GM19351 (cell line): ENCODE results near the gene CFI.

ENCODE experiments used
- ATAC-seq: cut with Tn5 transposase; IDR thresholded peaks from one replicate; pipeline ENCODE4 v1.9.1; 2021; ENCODE audit warnings: mild to moderate bottlenecking, moderate library complexity; ENCODE audit not compliant: unreplicated experiment

CFI gene

DNA sequence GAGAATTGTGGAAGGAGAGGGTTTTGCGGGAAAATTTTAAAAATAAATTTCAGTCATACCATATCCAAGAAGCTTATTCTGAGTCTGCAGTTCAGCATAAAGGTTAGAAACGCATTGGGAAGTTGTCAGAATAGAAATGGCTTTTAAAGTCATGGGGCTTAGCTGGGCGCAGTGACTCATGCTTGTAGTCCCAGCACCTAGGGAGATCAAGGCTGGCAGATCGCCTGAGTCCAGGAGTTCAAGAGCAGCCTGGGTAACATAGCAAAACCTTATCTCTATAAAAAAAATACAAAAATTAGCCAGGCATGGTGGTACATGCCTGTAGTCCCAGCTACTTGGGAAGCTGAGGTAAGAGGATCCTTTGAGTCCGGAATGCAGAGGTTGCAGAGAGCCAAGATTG lies 68.1 kb downstream of the CFI start:
- no peak for ATAC-seq

DNA sequence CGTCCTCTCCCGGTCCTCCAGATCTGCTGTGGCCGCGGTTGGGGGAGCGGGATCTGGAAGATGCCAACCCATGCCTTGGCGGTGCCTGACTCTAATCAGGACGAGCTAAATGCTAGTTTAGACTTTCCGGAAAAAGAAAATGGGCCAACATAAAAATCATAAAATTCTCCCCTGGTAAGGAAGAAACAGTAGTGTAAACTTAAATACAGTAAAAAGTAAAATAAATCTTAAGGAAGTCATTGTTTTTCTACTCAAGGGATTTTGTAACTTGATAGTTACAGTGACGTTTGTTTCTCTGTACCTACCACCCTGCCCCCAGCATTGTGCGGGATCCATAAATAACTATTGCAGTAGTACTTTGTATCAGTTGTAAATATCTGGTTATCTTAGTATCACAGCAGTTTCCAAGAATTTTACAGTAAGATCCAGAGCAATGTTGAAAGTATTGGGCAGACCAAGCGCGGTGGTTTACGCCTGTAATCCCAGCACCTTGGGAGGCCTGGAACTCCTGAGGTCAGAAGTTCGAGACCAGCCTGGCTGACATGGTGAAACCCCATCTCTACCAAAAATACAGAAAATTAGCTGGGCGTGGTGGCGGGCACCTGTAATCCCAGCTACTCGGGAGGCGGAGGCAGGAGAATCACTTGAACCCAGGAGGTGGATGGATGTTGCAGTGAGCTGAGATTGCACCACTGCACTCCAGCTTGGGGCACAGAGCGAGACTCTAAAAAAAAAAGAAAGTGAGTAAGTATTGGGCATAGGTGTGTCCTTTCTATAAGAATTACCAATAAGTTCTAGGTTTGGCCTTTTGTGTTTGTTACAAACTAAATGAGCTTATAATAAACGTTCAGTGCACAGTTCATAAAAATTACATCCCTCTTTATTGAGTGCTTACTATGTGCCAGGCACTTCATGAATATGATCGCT lies 70.9 kb downstream of the CFI start:
- ATAC-seq = no peak

GRCh38 chr4:109729718-109730618 lies 71.8 kb downstream of the CFI start, which contains the start of gene PLA2G12A:
Gene PLA2G12A (minus strand): TSS chr4:109730070. CDS start chr4:109729809, 261 bp downstream.
- ATAC-seq = peak; percentile 79

- no peak for ATAC-seq
Measured at GRCh38 chr4:109729117-109729717, 72.6 kb downstream of the CFI start.

DNA sequence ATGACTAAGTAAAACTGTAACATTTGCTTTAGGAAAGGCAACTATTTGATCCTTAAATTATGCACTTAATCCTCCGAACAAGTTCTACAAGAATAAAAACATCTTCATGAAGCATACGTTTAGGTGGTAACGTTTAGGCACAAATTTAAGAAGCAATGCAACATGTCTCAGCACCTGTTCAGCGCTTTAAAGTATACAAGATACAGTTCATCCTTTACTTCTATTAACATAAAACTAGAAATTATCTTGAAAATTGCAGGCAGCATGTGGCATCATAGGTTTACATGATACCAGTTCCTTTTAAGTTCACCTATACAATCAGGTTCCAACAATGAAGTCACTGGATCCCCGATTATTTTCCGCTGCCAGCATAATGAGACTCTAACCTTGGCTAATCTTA lies 73.4 kb downstream of the CFI start:
- no peak for ATAC-seq

DNA sequence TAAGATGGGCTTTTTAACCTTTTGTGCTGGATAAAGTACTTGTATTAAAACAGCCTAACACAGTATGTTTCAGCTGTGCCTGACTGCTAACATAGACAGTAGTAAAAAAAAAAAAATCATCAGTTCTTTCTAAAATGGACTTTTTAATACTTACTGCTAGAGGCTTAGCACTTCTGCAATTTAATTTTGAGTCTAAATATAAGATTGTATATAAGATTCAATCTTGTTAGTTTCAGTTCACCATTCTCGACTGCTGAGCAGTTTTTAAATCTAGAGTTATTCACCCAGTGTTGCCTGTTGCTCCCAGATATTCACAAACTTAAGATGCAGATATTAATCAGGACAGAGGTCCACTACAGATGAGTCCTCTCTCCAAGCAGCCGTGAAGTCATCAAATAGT lies 78.7 kb downstream of the CFI start:
- no peak for ATAC-seq

- no peak for ATAC-seq
Measured at GRCh38 chr4:109722357-109722756, 79.4 kb downstream of the CFI start.

- ATAC-seq = no peak
Measured at GRCh38 chr4:109721033-109721432, 80.8 kb downstream of the CFI start.

DNA sequence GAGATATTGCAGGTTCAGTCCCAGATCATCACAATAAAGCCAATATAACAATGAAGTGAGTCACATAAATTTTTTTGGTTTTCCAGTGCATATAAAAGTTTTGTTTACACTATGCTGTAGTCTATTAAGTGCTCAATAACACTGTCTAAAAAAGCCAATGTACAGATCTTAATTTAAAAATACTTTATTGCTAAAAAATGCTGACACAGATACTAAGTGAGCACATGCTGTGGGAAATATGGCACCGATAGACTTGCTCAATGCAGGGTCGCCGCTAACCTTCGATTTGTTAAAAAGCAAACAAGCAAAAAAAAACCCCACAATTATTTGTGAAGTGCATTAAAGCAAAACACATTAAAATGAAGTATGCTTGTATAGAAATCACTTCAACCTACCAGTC lies 82.2 kb downstream of the CFI start:
- ATAC-seq = no peak

DNA sequence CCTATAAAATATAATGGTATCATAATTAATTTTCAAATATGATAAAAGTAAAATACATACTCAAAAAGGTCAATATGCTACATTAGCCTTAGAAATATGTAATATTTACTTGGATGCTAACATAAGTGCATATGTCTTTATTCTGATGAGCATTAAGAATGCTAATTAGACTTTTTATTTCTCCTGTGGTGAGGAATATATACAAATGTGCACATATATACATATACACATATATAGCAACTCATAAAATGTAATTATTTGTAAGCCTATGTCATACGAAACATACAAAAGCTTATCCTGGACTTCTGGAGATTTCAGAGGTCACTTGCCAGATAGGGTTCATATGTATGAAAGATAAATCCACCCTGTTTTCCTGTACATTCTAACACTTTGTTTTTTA lies 83.0 kb downstream of the CFI start:
- ATAC-seq = no peak

GRCh38 chr4:109713500-109713899 lies 88.3 kb downstream of the CFI start:
- ATAC-seq = no peak

DNA sequence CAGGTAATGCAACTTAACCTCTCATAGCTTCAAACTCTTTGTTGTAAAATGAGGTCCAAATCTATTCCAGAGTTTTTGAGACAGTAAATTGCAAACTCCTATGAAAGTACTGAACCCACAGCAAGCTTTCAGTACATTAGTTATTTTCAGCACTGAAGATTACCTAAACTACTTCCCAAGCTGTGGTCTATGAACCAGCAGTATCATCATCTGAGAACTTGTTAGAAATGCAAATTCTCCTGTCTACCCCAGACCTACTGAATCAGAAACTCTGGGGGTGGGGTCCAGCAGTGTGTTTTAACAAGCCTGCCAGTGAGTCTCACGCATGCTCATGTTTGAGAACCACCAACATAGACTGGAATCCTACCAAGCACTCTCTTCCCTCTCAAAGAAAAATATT lies 92.8 kb downstream of the CFI start:
- peak; percentile 91 for ATAC-seq

DNA sequence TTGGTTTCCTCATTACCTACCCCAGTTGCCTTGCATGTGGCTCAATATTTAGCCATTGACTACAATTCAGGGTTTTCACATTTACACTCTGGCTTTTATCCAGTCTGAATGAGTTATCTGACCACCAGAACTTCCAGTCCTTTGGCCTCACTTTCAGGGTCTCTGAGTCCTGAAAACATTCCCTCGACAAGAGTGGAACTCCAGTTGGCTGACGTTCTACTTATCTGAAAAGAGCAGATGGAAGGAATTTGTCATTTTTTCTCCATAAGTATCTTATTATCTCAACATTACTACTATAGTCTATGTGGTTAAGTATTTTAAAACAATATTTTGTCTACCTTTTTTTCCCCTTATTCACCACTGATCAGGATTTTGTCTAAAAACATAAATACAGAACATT lies 93.4 kb downstream of the CFI start:
- ATAC-seq = no peak

GRCh38 chr4:109703664-109704361 lies 98.0 kb downstream of the CFI start:
- no peak for ATAC-seq

- ATAC-seq = peak; percentile 76
Measured at GRCh38 chr4:109702950-109703663, 98.7 kb downstream of the CFI start, which contains the start of gene CASP6. Gene CASP6 (minus strand): TSS chr4:109703445. CDS start chr4:109703395, 50 bp downstream.

DNA sequence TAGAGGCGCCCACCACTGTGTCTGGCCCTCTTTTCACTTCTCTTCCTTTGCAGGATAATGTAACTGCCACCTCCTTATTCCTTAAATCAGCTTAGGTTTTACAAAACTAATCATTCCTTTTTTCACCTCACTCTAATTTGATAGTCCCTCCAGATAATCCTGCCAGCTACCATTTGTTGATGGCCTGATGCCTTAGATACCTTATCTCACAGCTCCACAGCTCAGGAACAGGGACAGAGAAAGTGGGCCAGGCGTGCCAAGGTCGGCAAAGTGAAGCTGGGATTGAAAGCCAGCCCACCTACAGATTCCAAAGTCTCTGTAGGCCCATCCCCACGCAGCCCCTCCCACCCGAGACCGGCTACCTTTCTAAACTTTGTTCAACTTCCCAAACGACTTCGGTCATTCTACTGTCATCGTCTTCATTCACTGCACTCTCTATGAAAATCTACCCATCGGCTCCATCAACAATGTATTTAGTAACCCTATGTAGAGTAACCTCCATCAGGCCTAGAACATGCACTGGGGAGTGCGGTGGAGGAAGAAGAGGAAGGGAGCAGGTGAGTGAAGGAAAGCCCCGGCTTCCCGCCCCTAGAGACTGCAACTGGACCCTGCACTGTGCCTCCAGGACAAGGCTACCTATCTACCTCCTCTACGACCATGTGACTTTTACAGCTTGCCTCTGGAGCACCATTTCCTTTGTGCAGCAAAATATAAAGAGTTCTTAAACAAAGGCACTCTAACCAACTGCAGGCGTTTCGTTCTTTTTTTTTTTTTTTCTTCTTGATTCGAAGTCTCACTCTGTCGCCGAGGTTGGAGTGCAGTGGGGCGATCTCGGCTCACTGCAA lies 100.0 kb downstream of the CFI start:
- ATAC-seq = no peak

DNA sequence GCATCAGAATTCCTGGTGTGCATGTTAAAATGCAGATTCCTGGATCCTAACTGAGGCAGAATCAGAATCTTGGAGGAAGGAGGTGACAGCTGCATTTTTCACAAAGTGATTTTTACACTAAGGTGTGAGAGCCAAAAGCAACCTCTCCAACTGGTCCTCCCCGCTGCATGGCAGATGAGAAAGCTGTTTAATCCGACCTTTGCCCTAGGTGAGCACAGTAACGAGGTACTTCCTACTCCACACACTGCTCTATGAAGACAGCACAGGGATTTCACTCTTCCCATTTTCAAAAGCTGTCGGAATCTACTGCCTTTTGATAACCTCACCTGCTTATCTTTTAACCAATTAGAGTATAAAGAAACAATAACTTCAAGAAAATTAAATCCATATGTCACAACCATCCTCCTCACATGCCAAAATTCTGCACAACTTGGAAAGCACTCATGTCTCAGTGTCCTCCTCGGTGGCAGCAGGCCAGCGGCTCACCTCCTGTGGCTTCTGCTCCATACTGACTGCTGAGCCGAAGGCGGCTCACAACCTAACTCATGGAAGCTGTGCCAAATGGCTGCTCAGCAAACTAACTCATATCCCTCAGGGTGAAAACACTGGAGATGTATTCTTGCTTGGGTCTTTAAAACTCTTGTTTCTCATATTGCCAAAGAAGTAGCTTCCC lies 102.1 kb downstream of the CFI start:
- ATAC-seq = no peak

- no peak for ATAC-seq
Measured at GRCh38 chr4:109698656-109699055, 103.1 kb downstream of the CFI start.
